HEK293T (cell line): ENCODE results near the gene KCNK4.

ENCODE experiments used
- ARNT ChIP-seq: fragments of 450-650 bp; IDR thresholded peaks from 2 replicates; pipeline ENCODE4 v1.6.1; 2017; ENCODE audit warnings: mild to moderate bottlenecking
- BHLHE40 ChIP-seq: fragments of 450-650 bp; IDR thresholded peaks from 2 replicates; pipeline ENCODE4 v1.6.1; 2016; ENCODE audit warnings: mild to moderate bottlenecking, moderate library complexity, borderline replicate concordance
- ELF4 ChIP-seq: fragments of 450-650 bp; IDR thresholded peaks from 2 replicates; pipeline ENCODE4 v1.6.1; 2017; ENCODE audit warnings: antibody characterized with exemption
- FOXK2 ChIP-seq: fragments of 450-650 bp; IDR thresholded peaks from 2 replicates; pipeline ENCODE4 v1.6.1; 2016; ENCODE audit warnings: mild to moderate bottlenecking
- HDGF ChIP-seq: fragments of 450-650 bp; IDR thresholded peaks from 2 replicates; pipeline ENCODE4 v1.6.1; 2017; ENCODE audit warnings: antibody characterized with exemption, borderline replicate concordance
- L3MBTL2 ChIP-seq: fragments of 450-650 bp; conservative IDR thresholded peaks from 2 replicates; pipeline ENCODE4 v1.6.1; 2016; ENCODE audit warnings: mild to moderate bottlenecking
- PKNOX1 ChIP-seq: fragments of 450-650 bp; IDR thresholded peaks from 2 replicates; pipeline ENCODE4 v1.6.1; 2016
- SP1 ChIP-seq: fragments of 450-650 bp; IDR thresholded peaks from 2 replicates; pipeline ENCODE4 v1.6.1; 2017
- SUZ12 ChIP-seq: fragments of 450-650 bp; IDR thresholded peaks from 2 replicates; pipeline ENCODE4 v1.6.1; 2016; ENCODE audit warnings: mild to moderate bottlenecking
- TARDBP ChIP-seq: fragments of 450-650 bp; IDR thresholded peaks from 2 replicates; pipeline ENCODE4 v1.6.1; 2016

DNA sequence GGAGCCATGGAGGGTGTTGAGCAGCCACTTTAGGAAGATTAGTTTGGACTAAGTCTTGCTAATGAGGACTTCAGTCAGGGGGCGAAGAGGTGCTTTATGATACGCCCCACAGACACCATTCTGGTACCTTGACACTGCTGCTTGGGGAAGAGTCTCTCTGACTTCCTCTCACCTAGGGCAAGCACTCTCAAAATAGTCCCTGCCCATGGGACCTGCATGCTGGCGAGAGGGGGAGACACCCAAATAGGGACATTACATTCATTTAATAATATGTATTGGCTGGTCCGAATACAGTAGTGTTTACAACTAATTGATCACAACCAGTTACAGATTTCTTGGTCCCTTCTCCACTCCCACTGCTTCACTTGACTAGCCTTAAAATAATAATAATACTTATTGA is 4.7 kb downstream of the KCNK4 start:
- no peak for TF ChIP-seq ARNT
- no peak for TF ChIP-seq ELF4
- no peak for TF ChIP-seq L3MBTL2
- no peak for TF ChIP-seq TARDBP
- no peak for TF ChIP-seq BHLHE40
- no peak for TF ChIP-seq HDGF
- TF ChIP-seq PKNOX1: no peak
- no peak for TF ChIP-seq SUZ12
- TF ChIP-seq SP1: no peak
- TF ChIP-seq FOXK2: no peak
